ENCODE data around the gene RFTN1.

RFTN1 gene

DNA sequence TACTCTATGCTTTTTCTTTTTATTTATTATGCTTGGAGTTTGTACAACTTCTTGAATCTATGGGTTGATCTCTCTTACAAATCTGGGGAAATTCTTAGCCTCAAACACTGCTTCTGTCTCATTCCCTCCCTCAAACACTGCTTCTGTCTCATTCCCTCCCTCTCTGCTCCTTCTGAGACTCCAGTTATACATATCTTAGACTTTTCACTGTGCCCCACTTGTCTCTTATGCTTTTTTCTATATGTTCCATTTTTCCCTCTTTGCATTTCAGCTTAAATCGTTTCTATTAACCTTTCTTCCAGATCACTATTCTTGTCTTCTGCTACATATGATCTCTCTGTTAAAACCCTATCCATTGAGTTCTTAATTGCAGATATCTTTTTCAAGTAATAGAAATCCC is 50.4 kb downstream of the RFTN1 start:
- peaks cover 92% of the 10 kb centered on the region for H3K36me3 ChIP-seq (ENCODE audit: control insufficient read depth, low read length)
- peaks cover 98% of the 10 kb centered on the region for H3K4me1 ChIP-seq (ENCODE audit: control insufficient read depth, low read length)
- TF ChIP-seq, protein P1, sequence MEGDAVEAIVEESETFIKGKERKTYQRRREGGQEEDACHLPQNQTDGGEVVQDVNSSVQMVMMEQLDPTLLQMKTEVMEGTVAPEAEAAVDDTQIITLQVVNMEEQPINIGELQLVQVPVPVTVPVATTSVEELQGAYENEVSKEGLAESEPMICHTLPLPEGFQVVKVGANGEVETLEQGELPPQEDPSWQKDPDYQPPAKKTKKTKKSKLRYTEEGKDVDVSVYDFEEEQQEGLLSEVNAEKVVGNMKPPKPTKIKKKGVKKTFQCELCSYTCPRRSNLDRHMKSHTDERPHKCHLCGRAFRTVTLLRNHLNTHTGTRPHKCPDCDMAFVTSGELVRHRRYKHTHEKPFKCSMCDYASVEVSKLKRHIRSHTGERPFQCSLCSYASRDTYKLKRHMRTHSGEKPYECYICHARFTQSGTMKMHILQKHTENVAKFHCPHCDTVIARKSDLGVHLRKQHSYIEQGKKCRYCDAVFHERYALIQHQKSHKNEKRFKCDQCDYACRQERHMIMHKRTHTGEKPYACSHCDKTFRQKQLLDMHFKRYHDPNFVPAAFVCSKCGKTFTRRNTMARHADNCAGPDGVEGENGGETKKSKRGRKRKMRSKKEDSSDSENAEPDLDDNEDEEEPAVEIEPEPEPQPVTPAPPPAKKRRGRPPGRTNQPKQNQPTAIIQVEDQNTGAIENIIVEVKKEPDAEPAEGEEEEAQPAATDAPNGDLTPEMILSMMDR (IDR thresholded peaks at IDR 0.05; ENCODE audit: low read depth, low read length, poor library complexity, severe bottlenecking), result no peak
- TF ChIP-seq EZH2phosphoT487 (IDR thresholded peaks at IDR 0.05; ENCODE audit: borderline replicate concordance, low read length), result no peak
- peaks cover 100% of the 10 kb centered on the region for H3K79me2 ChIP-seq (ENCODE audit: control insufficient read depth, low read length)
- H3K4me2 ChIP-seq (ENCODE audit: low read length), result peak overlapping the region; percentile 45
- H3K27me3 ChIP-seq (ENCODE audit: control insufficient read depth, low read length), result no peaks in the 10 kb centered on the region
- H3K9me3 ChIP-seq (ENCODE audit: control insufficient read depth, insufficient read depth, low read length), result no peaks in the 10 kb centered on the region
- peak overlapping the region; percentile 13 for H3K4me3 ChIP-seq (ENCODE audit: low read length)
- H3K27ac ChIP-seq (ENCODE audit: low read depth, low read length), result peak overlapping the region; percentile 51
- H3K9me2 ChIP-seq (replicated peaks; ENCODE audit: control insufficient read depth, low read length), result no peaks in the 10 kb centered on the region
- H4K20me1 ChIP-seq (ENCODE audit: control insufficient read depth, insufficient read depth, low read depth, low read length), result 0 out of 2 replicates have a peak, but pooled peaks cover 3% of the 10 kb centered on the region
- peaks cover 43% of the 10 kb centered on the region for H3F3A ChIP-seq (ENCODE audit: control insufficient read depth, insufficient read depth)

DNA sequence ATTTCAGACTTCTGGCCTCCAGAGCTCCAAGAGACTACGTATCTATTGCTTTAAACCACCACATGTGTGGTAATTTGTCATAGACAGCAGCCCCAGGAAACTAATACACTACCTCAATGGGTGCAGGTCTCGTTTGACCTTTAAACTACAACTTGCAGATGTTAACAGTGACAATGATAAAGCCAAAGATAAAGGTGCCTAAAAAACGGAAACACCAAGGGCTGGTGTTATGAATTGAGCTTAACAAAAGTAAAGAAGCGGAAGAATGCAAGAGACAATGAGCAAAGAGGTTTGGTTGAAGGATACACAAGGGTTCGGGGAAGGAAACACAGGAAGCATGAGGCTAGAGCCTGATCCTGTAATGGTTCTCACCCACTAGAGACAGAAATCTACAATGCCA is 50.8 kb downstream of the RFTN1 start:
- Histone ChIP-seq H3K36me3 (ENCODE audit: control insufficient read depth, low read length) (peaks cover 92% of the 10 kb centered on the region), H3K79me2 (ENCODE audit: control insufficient read depth, low read length) (peaks cover 100% of the 10 kb centered on the region), H3K4me3 (ENCODE audit: low read length) (peak overlapping the region; percentile 13), H4K20me1 (ENCODE audit: control insufficient read depth, insufficient read depth, low read depth, low read length) (0 out of 2 replicates have a peak, but pooled peaks cover 3% of the 10 kb centered on the region), H3F3A (ENCODE audit: control insufficient read depth, insufficient read depth) (peaks cover 47% of the 10 kb centered on the region), H3K9me2 (replicated peaks; ENCODE audit: control insufficient read depth, low read length) (no peaks in the 10 kb centered on the region), H3K4me1 (ENCODE audit: control insufficient read depth, low read length) (peaks cover 98% of the 10 kb centered on the region), H3K9me3 (ENCODE audit: control insufficient read depth, insufficient read depth, low read length) (no peaks in the 10 kb centered on the region), H3K27ac (ENCODE audit: low read depth, low read length) (peak overlapping the region; percentile 51), H3K4me2 (ENCODE audit: low read length) (peak overlapping the region; percentile 45), H3K27me3 (ENCODE audit: control insufficient read depth, low read length) (no peaks in the 10 kb centered on the region)
- TF ChIP-seq EZH2phosphoT487 (IDR thresholded peaks at IDR 0.05; ENCODE audit: borderline replicate concordance, low read length), result no peak
- TF ChIP-seq, protein P1 (IDR thresholded peaks at IDR 0.05; ENCODE audit: low read depth, low read length, poor library complexity, severe bottlenecking), result no peak

DNA sequence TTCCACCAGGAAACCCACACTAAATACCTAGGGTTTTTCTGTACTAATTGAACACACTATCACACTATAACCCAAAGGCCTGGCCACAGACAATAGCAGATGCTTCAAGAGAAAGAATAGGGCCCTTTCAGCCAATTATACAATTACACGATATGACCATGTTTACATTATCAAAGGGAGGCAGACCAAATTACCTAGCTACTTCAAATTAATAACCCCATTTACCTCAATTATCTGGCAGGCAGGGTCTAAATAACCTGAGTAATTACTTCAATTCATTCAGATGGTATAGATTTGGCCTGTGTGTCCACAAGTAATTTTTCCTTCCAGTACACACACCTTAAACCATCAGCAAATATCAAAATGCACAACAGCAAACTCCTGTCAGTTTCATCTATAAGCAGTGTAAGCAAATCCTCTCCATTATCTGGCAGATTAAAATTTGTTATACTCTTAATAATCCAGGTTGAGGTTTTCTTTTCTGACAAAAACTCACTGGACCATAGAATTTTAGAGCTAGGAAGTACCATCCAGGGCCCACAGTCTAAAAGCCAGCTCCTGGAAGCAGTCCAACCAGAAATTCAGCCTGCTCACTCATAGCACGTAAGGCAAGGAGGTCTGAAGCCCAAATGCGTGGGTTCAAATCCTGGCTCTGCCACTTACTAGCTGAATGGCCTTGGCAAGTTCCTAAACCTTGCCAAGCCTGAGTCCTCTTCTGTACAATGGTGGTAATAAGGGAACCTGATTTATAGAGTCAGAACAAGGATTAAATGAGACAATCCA is 51.8 kb downstream of the RFTN1 start:
- peak overlapping the region; percentile 31 for H3K4me3 ChIP-seq (ENCODE audit: low read length)
- peaks cover 100% of the 10 kb centered on the region for H3K79me2 ChIP-seq (ENCODE audit: control insufficient read depth, low read length)
- TF ChIP-seq, protein P1 (IDR thresholded peaks at IDR 0.05; ENCODE audit: low read depth, low read length, poor library complexity, severe bottlenecking), result no peak
- TF ChIP-seq EZH2phosphoT487 (IDR thresholded peaks at IDR 0.05; ENCODE audit: borderline replicate concordance, low read length), result no peak
- H4K20me1 ChIP-seq (ENCODE audit: control insufficient read depth, insufficient read depth, low read depth, low read length), result 0 out of 2 replicates have a peak, but pooled peaks cover 3% of the 10 kb centered on the region
- peak overlapping the region; percentile 45 for H3K4me2 ChIP-seq (ENCODE audit: low read length)
- H3K4me1 ChIP-seq (ENCODE audit: control insufficient read depth, low read length), result peaks cover 98% of the 10 kb centered on the region
- H3K9me3 ChIP-seq (ENCODE audit: control insufficient read depth, insufficient read depth, low read length), result no peaks in the 10 kb centered on the region
- H3K27ac ChIP-seq (ENCODE audit: low read depth, low read length), result peak overlapping the region; percentile 51
- peaks cover 92% of the 10 kb centered on the region for H3K36me3 ChIP-seq (ENCODE audit: control insufficient read depth, low read length)
- no peaks in the 10 kb centered on the region for H3K9me2 ChIP-seq (replicated peaks; ENCODE audit: control insufficient read depth, low read length)
- H3K27me3 ChIP-seq (ENCODE audit: control insufficient read depth, low read length), result no peaks in the 10 kb centered on the region
- peaks cover 49% of the 10 kb centered on the region for H3F3A ChIP-seq (ENCODE audit: control insufficient read depth, insufficient read depth)

Measured in DOHH2 (cell line).